SK-N-SH (cell line): ENCODE data around the gene DSE.

ENCODE experiments used
- TF ChIP-seq, protein P1 (sequence below): IDR thresholded peaks from 2 replicates; pipeline ENCODE4 v1.6.1; 2012; ENCODE audit warnings: mild to moderate bottlenecking, low read depth, low read length, moderate library complexity
- TF ChIP-seq, protein P2 (sequence below): fragments of 200-600 bp; sonication (generic); IDR thresholded peaks from 2 replicates; pipeline ENCODE4 v1.6.1; 2017; ENCODE audit warnings: antibody characterized with exemption, mild to moderate bottlenecking, moderate library complexity

DNA sequence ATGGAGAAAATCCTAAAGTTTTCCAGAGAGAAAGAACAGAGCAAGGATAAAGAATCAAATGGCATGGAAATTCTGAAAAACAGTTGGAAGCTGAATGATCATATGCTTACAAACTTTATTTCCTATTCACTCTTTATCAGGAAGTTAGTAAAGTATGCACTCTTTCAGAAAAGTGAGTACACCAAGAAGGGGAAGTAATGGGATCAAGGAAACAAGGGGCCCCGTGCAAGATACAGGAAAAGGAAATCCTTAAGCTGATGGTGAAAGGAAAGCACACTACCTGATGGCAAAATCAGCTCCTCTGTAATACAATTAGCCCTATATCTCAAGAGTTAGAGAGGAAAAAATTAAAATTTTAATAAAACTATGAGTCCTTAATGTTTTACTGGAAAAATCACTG, 104.4 kb downstream of the DSE start:
- TF ChIP-seq, protein P1, sequence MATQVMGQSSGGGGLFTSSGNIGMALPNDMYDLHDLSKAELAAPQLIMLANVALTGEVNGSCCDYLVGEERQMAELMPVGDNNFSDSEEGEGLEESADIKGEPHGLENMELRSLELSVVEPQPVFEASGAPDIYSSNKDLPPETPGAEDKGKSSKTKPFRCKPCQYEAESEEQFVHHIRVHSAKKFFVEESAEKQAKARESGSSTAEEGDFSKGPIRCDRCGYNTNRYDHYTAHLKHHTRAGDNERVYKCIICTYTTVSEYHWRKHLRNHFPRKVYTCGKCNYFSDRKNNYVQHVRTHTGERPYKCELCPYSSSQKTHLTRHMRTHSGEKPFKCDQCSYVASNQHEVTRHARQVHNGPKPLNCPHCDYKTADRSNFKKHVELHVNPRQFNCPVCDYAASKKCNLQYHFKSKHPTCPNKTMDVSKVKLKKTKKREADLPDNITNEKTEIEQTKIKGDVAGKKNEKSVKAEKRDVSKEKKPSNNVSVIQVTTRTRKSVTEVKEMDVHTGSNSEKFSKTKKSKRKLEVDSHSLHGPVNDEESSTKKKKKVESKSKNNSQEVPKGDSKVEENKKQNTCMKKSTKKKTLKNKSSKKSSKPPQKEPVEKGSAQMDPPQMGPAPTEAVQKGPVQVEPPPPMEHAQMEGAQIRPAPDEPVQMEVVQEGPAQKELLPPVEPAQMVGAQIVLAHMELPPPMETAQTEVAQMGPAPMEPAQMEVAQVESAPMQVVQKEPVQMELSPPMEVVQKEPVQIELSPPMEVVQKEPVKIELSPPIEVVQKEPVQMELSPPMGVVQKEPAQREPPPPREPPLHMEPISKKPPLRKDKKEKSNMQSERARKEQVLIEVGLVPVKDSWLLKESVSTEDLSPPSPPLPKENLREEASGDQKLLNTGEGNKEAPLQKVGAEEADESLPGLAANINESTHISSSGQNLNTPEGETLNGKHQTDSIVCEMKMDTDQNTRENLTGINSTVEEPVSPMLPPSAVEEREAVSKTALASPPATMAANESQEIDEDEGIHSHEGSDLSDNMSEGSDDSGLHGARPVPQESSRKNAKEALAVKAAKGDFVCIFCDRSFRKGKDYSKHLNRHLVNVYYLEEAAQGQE = no peak
- TF ChIP-seq, protein P2, sequence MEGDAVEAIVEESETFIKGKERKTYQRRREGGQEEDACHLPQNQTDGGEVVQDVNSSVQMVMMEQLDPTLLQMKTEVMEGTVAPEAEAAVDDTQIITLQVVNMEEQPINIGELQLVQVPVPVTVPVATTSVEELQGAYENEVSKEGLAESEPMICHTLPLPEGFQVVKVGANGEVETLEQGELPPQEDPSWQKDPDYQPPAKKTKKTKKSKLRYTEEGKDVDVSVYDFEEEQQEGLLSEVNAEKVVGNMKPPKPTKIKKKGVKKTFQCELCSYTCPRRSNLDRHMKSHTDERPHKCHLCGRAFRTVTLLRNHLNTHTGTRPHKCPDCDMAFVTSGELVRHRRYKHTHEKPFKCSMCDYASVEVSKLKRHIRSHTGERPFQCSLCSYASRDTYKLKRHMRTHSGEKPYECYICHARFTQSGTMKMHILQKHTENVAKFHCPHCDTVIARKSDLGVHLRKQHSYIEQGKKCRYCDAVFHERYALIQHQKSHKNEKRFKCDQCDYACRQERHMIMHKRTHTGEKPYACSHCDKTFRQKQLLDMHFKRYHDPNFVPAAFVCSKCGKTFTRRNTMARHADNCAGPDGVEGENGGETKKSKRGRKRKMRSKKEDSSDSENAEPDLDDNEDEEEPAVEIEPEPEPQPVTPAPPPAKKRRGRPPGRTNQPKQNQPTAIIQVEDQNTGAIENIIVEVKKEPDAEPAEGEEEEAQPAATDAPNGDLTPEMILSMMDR = no peak
